Panc1 (cell line): ENCODE measurements around the gene MIER3. TPM values are rescaled to one million over a fixed set of nuclear protein-coding genes. Genes with fewer than 3 reads are reported as not detected.

Experiments
- ATAC-seq: fragments of 200-7000 bp; cut with Tn5 transposase; 2 replicates; pipeline ENCODE4 v1.9.1; 2020; ENCODE audit warnings: mild to moderate bottlenecking, moderate library complexity
- BruUV-seq: library from RNA; stranded (reverse); fragments of 400-500 nt; replicated peaks from 2 replicates; lab custom pipeline; 2021; lab: Mats Ljungman, UMichigan
- CTCF ChIA-PET: fragments of 300-600 bp; sonication (Branson Sonifier 250); formaldehyde crosslinking; loops from one replicate; lab custom pipeline; 2022; ENCODE audit warnings: antibody characterized with exemption; lab: Charles Lee
- POLR2A ChIA-PET: fragments of 300-600 bp; sonication (Branson Sonifier 250); formaldehyde crosslinking; loops from one replicate; lab custom pipeline; 2022; ENCODE audit warnings: antibody characterized with exemption; lab: Charles Lee
- DNase-seq: peaks from one replicate; pipeline ENCODE4 v3.0.0-alpha.2; 2010; ENCODE audit warnings: low read depth, low spot score
- H3K27ac ChIP-seq: 2 replicates; pipeline ENCODE4 v1.5.1; 2011; ENCODE audit warnings: mild to moderate bottlenecking, low read length, inconsistent platforms
- H3K27me3 ChIP-seq: fragments of 200-500 bp; sonication (Bioruptor generic); 2 replicates; pipeline ENCODE4 v1.6.0; 2014; ENCODE audit warnings: low read length, inconsistent platforms; ENCODE audit not compliant: control insufficient read depth, insufficient read depth
- H3K36me3 ChIP-seq: fragments of 200-500 bp; sonication (Bioruptor generic); 2 replicates; pipeline ENCODE4 v1.5.1; 2014; ENCODE audit warnings: inconsistent platforms, mild to moderate bottlenecking, low read length, moderate library complexity; ENCODE audit not compliant: control insufficient read depth, insufficient read depth
- H3K4me1 ChIP-seq: 2 replicates; pipeline ENCODE4 v1.5.1; 2011; ENCODE audit warnings: inconsistent platforms, mild to moderate bottlenecking, low read length, moderate library complexity; ENCODE audit not compliant: control insufficient read depth, insufficient read depth
- H3K4me3 ChIP-seq, 2 experiments: 2 replicates each; pipeline ENCODE4 v1.5.1; 2011 to 2012; ENCODE audit warnings: low read depth in 2 of 2, low read length in 2 of 2, mild to moderate bottlenecking in 2 of 2, inconsistent platforms in 1 of 2, moderate library complexity in 1 of 2
- H3K9me3 ChIP-seq: fragments of 200-500 bp; sonication (Bioruptor generic); 2 replicates; pipeline ENCODE4 v1.5.1; 2014; ENCODE audit warnings: low read depth, mild to moderate bottlenecking, inconsistent platforms, low read length, moderate library complexity; ENCODE audit not compliant: control insufficient read depth, insufficient read depth
- CTCF ChIP-seq: fragments of 450-650 bp; IDR thresholded peaks from 2 replicates; pipeline ENCODE4 v1.5.1; 2017; ENCODE audit warnings: mild to moderate bottlenecking
- POLR2AphosphoS5 ChIP-seq: IDR thresholded peaks from 2 replicates; pipeline ENCODE4 v1.6.1; 2012; ENCODE audit warnings: mild to moderate bottlenecking, low read depth, low read length, moderate library complexity
- REST ChIP-seq, 2 experiments: IDR thresholded peaks; 2 replicates each; pipeline ENCODE4 v1.6.1; 2011 to 2012; ENCODE audit warnings: low read depth in 2 of 2, control low read depth in 1 of 2, low read length in 1 of 2, mild to moderate bottlenecking in 1 of 2, moderate library complexity in 1 of 2; ENCODE audit not compliant: insufficient read depth in 1 of 2
- SIN3A ChIP-seq: IDR thresholded peaks from 2 replicates; pipeline ENCODE4 v1.6.1; 2012; ENCODE audit warnings: low read depth, mild to moderate bottlenecking, low read length, moderate library complexity, borderline replicate concordance; ENCODE audit not compliant: insufficient read depth
- TCF7L2 ChIP-seq: IDR thresholded peaks from 2 replicates; pipeline ENCODE4 v1.6.1; 2011; ENCODE audit warnings: mild to moderate bottlenecking, low read depth, low read length, inconsistent platforms
- in situ Hi-C: cut with HindIII; loops from 2 replicates; pipeline ENCODE4 v1.10.0; 2016; ENCODE audit warnings: low sequenced_read_pairs, low pct_unique_long_range_greater_than_20kb
- intact Hi-C: fragments of 100-400 bp; cut with micrococcal nuclease; formaldehyde crosslinking; loops from one replicate; pipeline ENCODE4 v1.10.0; 2022; ENCODE audit not compliant: unreplicated experiment
- total RNA-seq: library from RNA; stranded (reverse); gene quantifications from one replicate; pipeline ENCODE4 v1.2.1, GENCODE V29; 2021; ENCODE audit not compliant: unreplicated experiment

The MIER3 gene
- total RNA-seq, 1 experiment from 2014 or later, result 29.7 TPM

- no peak overlapping the region for H3K27ac ChIP-seq
- ChIA-PET CTCF (interaction anchor here (1.1 kb wide), 1 partner anchor 145 kb away, joined by 4 read pairs; no protein-coding TSS in a partner anchor), POLR2A (no interaction called here)
- no peak overlapping the region for H3K4me3 ChIP-seq
- BruUV-seq, result no TSS peak
- no peaks in the 10 kb centered on the region for H3K4me1 ChIP-seq
- TF ChIP-seq TCF7L2, result no peak
- no peak for TF ChIP-seq REST (IDR thresholded peaks at IDR 0.05; ENCODE audit: insufficient read depth in 1 of 2, low read depth in 2 of 2, low read length in 1 of 2)
- no peak for TF ChIP-seq CTCF
- no peak for TF ChIP-seq SIN3A
- TF ChIP-seq POLR2AphosphoS5, result no peak
- H3K27me3 ChIP-seq, result 0 out of 2 replicates have a peak, but pooled peaks cover 2% of the 10 kb centered on the region
- no peaks in the 10 kb centered on the region for H3K36me3 ChIP-seq
- in situ Hi-C loops, result no loop called here
- H3K9me3 ChIP-seq, result no peaks in the 10 kb centered on the region
- ATAC-seq (no peak), DNase-seq (no peak)
- intact Hi-C loops, result no loop called here
Measured at GRCh38 chr5:56993241-56993640, 41.3 kb upstream of the MIER3 start.

GRCh38 chr5:56989676-56990075, 37.8 kb upstream of the MIER3 start:
- Histone ChIP-seq H3K4me1 (no peaks in the 10 kb centered on the region), H3K27ac (no peak overlapping the region), H3K4me3 (no peak overlapping the region), H3K9me3 (no peaks in the 10 kb centered on the region), H3K27me3 (0 out of 2 replicates have a peak, but pooled peaks cover 2% of the 10 kb centered on the region), H3K36me3 (no peaks in the 10 kb centered on the region)
- ATAC-seq (no peak), DNase-seq (no peak)
- TF ChIP-seq REST (IDR thresholded peaks at IDR 0.05; ENCODE audit: insufficient read depth in 1 of 2, low read depth in 2 of 2, low read length in 1 of 2) (no peak), POLR2AphosphoS5 (no peak), SIN3A (no peak), TCF7L2 (no peak), CTCF (no peak)
- ChIA-PET CTCF (no interaction called here), POLR2A (no interaction called here)
- intact Hi-C loops (no loop called here), in situ Hi-C loops (no loop called here)
- no TSS peak for BruUV-seq
